Suprapubic skin (tissue), 4 donors: ENCODE data around the gene AP1M1.

Experiments
- EP300 ChIP-seq: sonication (generic); formaldehyde crosslinking; IDR thresholded peaks from one replicate; pipeline ENCODE4 v1.6.1; 2017; ENCODE audit warnings: antibody characterized with exemption
- POLR2A ChIP-seq, 2 donors: fragments of 450-650 bp; IDR thresholded peaks; one replicate each; pipeline ENCODE4 v1.6.1; 2017; ENCODE audit warnings: antibody characterized with exemption in 2 of 2, mild to moderate bottlenecking in 2 of 2, moderate library complexity in 2 of 2
- POLR2AphosphoS5 ChIP-seq, 3 donors: sonication (generic); formaldehyde crosslinking; IDR thresholded peaks; one replicate each; pipeline ENCODE4 v1.6.1; 2017; ENCODE audit warnings: antibody characterized with exemption in 3 of 3
- TF ChIP-seq, protein P1 (sequence below), 2 donors: fragments of 200-600 bp in 1 of 2; fragments of 450-650 bp in 1 of 2; sonication (generic) in 1 of 2; IDR thresholded peaks; one replicate each; pipeline ENCODE4 v1.5.1; 2016 to 2019; ENCODE audit warnings: antibody characterized with exemption in 2 of 2, mild to moderate bottlenecking in 1 of 2, moderate library complexity in 1 of 2

GRCh38 chr19:16197188-16197621, 506 bp upstream of the AP1M1 start:
- TF ChIP-seq, protein P1, sequence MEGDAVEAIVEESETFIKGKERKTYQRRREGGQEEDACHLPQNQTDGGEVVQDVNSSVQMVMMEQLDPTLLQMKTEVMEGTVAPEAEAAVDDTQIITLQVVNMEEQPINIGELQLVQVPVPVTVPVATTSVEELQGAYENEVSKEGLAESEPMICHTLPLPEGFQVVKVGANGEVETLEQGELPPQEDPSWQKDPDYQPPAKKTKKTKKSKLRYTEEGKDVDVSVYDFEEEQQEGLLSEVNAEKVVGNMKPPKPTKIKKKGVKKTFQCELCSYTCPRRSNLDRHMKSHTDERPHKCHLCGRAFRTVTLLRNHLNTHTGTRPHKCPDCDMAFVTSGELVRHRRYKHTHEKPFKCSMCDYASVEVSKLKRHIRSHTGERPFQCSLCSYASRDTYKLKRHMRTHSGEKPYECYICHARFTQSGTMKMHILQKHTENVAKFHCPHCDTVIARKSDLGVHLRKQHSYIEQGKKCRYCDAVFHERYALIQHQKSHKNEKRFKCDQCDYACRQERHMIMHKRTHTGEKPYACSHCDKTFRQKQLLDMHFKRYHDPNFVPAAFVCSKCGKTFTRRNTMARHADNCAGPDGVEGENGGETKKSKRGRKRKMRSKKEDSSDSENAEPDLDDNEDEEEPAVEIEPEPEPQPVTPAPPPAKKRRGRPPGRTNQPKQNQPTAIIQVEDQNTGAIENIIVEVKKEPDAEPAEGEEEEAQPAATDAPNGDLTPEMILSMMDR (IDR thresholded peaks at IDR 0.05), result no peak
- TF ChIP-seq POLR2A (IDR thresholded peaks at IDR 0.05), result no peak
- TF ChIP-seq POLR2AphosphoS5 (IDR thresholded peaks at IDR 0.05), result no peak
- no peak for TF ChIP-seq EP300
